ENCODE measurements around the gene DPP6.

DPP6 gene

GRCh38 chr7:154598396-154598795 is 546.2 kb downstream of the DPP6 start:
- DNase-seq (ENCODE audit: low read depth) = no peak

- DNase-seq (ENCODE audit: low read depth) = no peak
Observed at GRCh38 chr7:154598864-154599263, 546.7 kb downstream of the DPP6 start.

GRCh38 chr7:154610903-154611302 is 558.7 kb downstream of the DPP6 start:
- no peak for DNase-seq (ENCODE audit: low read depth)

- no peak for DNase-seq (ENCODE audit: low read depth)
Observed at GRCh38 chr7:154613811-154614210, 561.6 kb downstream of the DPP6 start.

GRCh38 chr7:154620141-154620755 is 568.0 kb downstream of the DPP6 start:
- no peak for DNase-seq (ENCODE audit: low read depth)

- DNase-seq (ENCODE audit: low read depth) = no peak
Observed at GRCh38 chr7:154623399-154623798, 571.2 kb downstream of the DPP6 start.

- no peak for DNase-seq (ENCODE audit: low read depth)
Observed at GRCh38 chr7:154627646-154628290, 575.6 kb downstream of the DPP6 start.

DNA sequence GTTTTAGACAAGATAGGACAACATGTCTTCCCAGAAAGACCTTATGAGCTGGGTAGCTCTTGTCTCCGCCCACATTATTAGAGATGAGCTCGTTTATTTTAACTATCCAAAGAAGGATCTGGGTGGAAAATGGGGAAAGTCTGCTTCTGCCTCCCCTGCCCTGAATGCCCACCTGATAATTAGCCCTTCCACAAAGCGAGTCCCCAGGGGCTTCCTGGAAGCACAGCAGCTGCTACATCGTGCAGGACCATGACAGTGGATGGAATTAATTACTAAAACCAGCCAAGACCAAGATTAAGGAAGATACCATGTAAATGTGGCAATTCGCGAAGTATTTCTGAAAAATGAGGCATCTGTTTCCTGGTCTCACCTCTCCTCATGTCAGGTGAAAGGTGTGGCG is 576.4 kb downstream of the DPP6 start:
- no peak for DNase-seq (ENCODE audit: low read depth)

- no peak for DNase-seq (ENCODE audit: low read depth)
Observed at GRCh38 chr7:154631162-154631561, 579.0 kb downstream of the DPP6 start.

- DNase-seq (ENCODE audit: low read depth) = no peak
Observed at GRCh38 chr7:154633641-154634040, 581.4 kb downstream of the DPP6 start.

- no peak for DNase-seq (ENCODE audit: low read depth)
Observed at GRCh38 chr7:154638286-154638685, 586.1 kb downstream of the DPP6 start.

DNA sequence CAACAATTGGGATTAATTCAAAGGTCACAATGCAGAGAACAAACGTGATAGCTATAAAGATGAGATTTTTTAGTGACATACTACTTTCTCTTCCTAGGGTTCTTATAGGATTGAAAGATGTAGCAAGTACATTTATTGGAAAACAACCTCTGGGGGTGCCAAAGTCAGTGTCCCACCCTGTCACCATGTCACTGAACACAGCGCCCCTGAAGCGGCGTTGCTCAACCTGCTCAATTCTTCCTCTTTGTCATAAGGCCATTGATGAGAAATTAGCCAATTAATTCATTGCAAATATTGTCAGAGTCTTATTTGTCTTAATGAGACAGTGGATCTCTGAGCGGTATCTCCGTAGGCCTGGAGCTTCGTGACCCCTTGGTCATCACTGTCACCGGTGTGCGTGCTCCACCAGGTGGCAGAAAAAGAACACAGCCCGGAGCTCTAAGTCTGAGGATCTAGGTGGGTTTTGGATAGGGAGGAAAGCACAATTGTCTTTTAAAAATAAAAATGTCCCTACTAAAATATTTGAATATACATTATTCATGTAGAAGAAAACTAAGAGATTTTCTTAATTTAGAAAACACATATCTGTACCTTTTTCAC is 588.2 kb downstream of the DPP6 start:
- no peak for DNase-seq (ENCODE audit: low read depth)

DNA sequence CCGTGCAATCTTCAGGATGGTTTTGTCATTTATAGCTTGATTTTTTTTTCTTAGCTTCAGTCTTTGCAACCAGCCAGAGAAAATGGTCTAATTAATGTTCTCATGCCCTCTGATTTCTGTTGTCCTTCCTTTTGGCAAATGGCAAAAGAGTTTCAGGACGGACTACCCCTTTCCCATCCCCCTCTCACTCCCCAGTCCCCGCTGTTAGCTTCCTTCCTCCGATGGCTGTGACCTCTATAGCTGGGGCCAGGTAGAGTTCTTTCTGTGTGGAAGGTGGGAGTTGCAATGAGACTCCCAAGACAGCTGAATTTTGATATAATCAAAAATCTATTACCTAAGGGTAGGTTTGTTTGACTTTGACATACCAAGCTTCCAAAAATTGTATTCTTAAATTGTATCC is 588.7 kb downstream of the DPP6 start:
- no peak for DNase-seq (ENCODE audit: low read depth)

DNA sequence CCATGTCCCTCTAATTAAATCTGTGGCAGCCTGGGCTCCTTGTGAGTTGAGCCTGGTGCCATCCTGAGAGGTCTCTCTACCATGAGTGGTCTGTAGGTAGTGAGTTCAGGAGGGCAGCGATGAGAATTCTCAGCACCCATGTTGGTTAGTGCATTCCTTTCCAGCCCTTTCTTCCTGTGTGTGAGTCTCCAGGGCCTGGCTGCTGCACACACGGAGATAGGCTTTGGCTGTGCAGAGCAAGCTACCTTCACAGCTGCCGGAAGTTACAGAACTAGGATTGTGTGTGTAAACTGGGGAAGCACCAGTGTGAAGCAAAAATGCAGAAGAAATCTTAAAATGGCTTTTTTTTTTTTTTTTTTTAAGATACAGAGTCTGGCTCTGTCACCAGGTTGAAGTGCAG is 592.2 kb downstream of the DPP6 start:
- no peak for DNase-seq (ENCODE audit: low read depth)

DNA sequence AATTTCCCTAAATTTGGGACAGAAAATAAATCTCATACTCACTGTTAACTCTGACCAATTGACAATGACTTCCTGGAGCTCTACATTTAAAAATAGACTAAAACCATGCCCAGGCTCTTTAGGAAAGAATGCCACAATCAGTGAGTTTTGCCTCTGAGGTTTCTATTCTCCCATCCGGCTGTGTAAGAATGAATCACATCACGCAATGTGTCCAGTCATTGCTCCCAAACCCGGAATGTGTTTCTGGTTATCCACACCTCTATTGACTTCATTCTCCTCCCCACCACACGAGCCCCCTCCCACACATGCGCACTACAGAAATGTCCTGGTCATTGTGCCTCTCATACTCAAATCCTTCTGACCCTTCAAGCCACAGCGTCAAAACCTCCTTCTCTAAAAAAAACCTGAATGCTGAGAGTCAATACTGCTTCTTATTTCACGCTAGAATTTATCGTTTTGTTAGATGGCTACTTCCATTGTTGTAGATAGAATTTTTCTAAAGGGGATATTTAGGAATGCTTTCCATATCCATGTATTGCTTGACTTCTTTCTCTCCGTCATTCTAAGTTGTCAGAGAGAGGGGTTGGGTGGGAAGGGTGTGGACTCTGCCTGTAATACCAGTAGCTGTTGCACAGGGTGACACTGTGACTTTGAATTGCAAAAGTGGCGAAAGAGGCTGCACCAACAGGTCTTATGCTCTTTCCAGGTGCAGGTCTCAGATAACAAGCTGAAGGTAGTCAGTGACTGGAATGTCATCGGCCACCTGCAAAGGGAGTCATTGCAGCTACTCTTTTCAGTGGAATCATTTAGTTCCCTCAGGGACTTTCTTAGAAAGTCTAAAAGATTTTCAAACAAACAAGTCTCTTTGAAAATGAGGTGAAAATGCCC is 594.2 kb downstream of the DPP6 start:
- DNase-seq (ENCODE audit: low read depth) = no peak

GRCh38 chr7:154647625-154648024 is 595.4 kb downstream of the DPP6 start:
- DNase-seq (ENCODE audit: low read depth) = no peak

- no peak for DNase-seq (ENCODE audit: low read depth)
Observed at GRCh38 chr7:154649015-154649414, 596.8 kb downstream of the DPP6 start.

DNA sequence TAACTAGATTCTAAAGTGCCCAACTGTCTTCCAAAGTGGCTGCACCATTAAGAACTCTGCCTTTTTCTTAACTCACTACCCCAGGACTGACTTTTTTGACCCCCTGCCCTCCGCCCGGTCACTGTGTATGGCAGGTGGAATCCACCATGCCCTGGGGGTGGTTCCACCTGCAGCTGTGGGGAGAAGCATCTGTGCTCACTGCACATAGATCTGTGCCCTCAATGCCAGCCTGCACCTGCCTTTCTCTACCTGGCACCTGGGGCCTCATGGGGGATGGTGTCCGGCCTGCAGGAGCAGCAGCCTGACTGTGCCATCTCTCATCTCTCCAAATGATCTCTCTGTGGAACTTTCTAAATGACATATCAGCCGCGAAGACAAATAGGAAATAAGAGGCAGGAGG is 597.2 kb downstream of the DPP6 start:
- DNase-seq (ENCODE audit: low read depth) = no peak

- DNase-seq (ENCODE audit: low read depth) = no peak
Observed at GRCh38 chr7:154650275-154650674, 598.1 kb downstream of the DPP6 start.

GRCh38 chr7:154651501-154651900 is 599.3 kb downstream of the DPP6 start:
- no peak for DNase-seq (ENCODE audit: low read depth)

- no peak for DNase-seq (ENCODE audit: low read depth)
Observed at GRCh38 chr7:154652564-154652963, 600.4 kb downstream of the DPP6 start.

DNA sequence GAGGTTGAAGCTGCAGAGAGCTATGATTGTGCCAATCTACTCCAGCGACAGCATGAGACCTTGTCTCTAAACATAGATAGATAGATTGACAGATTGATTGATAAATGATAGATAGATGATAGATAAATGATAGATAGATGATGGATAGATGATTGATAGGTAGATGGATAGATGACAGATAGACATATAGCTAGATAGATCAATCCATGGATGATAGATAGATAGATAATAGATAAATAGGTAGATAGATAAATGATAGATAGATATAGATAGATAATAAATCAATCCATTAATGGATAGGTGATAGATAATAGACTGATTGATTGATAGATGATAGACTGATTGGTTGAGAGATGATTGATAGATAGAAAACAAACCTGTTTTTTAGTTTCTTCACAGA is 601.1 kb downstream of the DPP6 start:
- DNase-seq (ENCODE audit: low read depth) = no peak

- DNase-seq (ENCODE audit: low read depth) = no peak
Observed at GRCh38 chr7:154656618-154657017, 604.4 kb downstream of the DPP6 start.

All from stimulated activated CD8-positive, alpha-beta memory T cell treated with anti-CD3 and anti-CD28 coated beads, Interleukin-12 subunit alpha, Interleukin-12 subunit beta, amount 100 ng/mL, for 4 hours (primary cell).